ENCODE results near the gene TPD52L1. TPM values are rescaled to one million over a fixed set of nuclear protein-coding genes. Genes with fewer than 3 reads are reported as not detected.

TPD52L1 gene
- total RNA-seq, 1 donor = 35.5 TPM

DNA sequence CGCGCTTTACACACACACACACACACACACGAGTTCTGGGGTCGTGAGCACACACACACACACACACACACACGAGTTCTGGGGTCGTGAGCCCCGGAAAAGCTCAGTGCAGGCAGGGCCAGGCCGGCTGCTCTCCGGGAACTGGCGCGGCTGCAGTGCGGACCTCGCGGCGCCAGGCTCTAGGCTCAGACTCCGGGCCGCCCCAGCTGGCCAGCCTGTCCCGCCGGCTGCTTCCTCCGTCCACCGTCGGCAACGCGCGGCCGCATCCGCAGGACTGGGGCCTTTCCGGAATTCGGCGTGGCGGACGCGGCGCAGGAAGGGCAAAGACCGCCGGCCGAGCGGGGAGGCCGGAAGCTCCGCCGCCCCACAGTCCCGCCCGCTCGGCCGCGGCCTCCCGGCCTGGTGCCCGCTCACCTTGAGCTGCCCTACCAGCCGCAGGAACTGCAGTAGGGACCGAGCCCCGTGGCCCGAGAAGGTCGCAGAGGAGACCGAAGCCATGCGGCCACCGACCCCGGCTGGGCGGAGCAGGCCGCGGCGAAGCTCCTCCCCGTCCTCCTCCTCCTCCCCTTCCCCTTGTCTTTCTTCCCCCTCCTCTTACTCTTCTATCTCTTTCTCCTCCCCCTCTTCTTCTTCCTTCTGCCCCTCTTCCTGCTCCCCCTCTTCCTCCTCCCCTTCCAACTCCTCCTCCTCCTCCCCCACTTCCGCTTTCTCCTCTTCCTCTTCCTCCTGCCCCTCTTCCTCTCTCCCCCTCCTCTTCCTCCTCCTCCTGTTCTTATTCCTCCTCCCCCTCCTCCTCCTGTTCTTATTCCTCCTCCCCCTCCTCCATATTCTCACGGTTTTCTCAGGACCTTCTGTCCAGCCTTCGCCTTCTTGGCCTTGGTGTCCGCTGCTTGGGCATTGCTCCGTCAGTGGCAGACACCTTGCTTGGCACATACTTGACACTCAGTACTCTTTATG, 148.1 kb downstream of the TPD52L1 start, which contains the start of gene HDDC2:
TSS of gene HDDC2 (minus strand) at position 533 of the 957 bp plus-strand sequence. CDS start at position 498, 35 bp downstream.
- peak within 1 kb of the TSS; percentile 99 for H3K4me2 ChIP-seq (ENCODE audit: insufficient read depth, low read length)
- H3K27me3 ChIP-seq (ENCODE audit: insufficient read depth, low read length) = no peaks in the 10 kb centered on the region
- H3K4me1 ChIP-seq (ENCODE audit: insufficient read depth, low read length) = peaks cover 20% of the 10 kb centered on the region
- DNase-seq (ENCODE audit: insufficient read length, low spot score, missing footprints) = peak; percentile 94
- peak within 1 kb of the TSS; percentile 94 for H2AFZ ChIP-seq (ENCODE audit: low read length)
- TF ChIP-seq, protein P1, sequence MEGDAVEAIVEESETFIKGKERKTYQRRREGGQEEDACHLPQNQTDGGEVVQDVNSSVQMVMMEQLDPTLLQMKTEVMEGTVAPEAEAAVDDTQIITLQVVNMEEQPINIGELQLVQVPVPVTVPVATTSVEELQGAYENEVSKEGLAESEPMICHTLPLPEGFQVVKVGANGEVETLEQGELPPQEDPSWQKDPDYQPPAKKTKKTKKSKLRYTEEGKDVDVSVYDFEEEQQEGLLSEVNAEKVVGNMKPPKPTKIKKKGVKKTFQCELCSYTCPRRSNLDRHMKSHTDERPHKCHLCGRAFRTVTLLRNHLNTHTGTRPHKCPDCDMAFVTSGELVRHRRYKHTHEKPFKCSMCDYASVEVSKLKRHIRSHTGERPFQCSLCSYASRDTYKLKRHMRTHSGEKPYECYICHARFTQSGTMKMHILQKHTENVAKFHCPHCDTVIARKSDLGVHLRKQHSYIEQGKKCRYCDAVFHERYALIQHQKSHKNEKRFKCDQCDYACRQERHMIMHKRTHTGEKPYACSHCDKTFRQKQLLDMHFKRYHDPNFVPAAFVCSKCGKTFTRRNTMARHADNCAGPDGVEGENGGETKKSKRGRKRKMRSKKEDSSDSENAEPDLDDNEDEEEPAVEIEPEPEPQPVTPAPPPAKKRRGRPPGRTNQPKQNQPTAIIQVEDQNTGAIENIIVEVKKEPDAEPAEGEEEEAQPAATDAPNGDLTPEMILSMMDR (IDR thresholded peaks at IDR 0.05; ENCODE audit: extremely low read depth, low read depth, low read length) = no peak
- peaks cover 33% of the 10 kb centered on the region for H3K36me3 ChIP-seq (ENCODE audit: insufficient read depth, low read length)
- no peaks in the 10 kb centered on the region for H4K20me1 ChIP-seq (ENCODE audit: insufficient read depth, low read length)
- H3K27ac ChIP-seq (ENCODE audit: low read depth, low read length) = peak within 1 kb of the TSS; percentile 72
- no peaks in the 10 kb centered on the region for H3K9me3 ChIP-seq (ENCODE audit: low read depth, low read length)
- H3K4me3 ChIP-seq (ENCODE audit: insufficient read depth, low read length) = peak within 1 kb of the TSS; percentile 89
- peaks cover 31% of the 10 kb centered on the region for H3K79me2 ChIP-seq (ENCODE audit: insufficient read depth, low read length)

DNA sequence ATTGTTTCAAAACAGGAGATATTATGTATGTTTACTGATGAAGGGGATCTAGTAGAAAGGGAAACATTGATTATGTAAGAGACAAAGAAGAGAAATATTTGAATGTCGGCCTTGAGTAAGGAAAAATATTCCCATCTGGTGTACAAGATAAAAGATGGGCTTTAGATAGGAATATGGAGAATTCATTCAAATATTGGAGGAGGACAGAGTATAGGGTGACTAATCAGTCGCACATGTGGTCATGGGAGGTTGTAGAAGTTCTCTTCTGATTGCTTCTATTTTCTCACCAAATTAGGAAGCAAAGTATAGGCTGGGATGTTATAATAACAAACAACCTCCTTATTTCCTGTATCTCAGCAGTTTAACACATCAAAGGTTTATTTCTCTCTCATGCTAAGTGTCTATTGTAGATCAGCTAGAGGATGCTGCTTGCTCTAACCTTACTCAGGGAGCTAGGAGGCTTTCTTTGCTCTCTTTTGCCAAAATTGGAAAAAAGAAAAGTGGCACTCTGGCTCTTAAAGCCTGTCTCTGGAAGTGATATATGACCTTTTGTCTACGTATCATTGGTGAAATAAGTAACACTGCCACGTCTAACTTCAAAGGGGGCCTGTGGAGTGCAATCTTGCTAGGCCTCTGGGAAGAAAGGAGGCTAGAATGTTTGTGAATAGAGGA, 149.4 kb downstream of the TPD52L1 start:
- Histone ChIP-seq H3K27ac (ENCODE audit: low read depth, low read length) (no peak overlapping the region), H3K27me3 (ENCODE audit: insufficient read depth, low read length) (no peaks in the 10 kb centered on the region), H4K20me1 (ENCODE audit: insufficient read depth, low read length) (no peaks in the 10 kb centered on the region), H3K79me2 (ENCODE audit: insufficient read depth, low read length) (peaks cover 23% of the 10 kb centered on the region), H3K4me2 (ENCODE audit: insufficient read depth, low read length) (no peak overlapping the region), H3K36me3 (ENCODE audit: insufficient read depth, low read length) (peaks cover 22% of the 10 kb centered on the region), H2AFZ (ENCODE audit: low read length) (no peak overlapping the region), H3K9me3 (ENCODE audit: low read depth, low read length) (no peaks in the 10 kb centered on the region), H3K4me3 (ENCODE audit: insufficient read depth, low read length) (no peak overlapping the region), H3K4me1 (ENCODE audit: insufficient read depth, low read length) (peaks cover 21% of the 10 kb centered on the region)
- no peak for DNase-seq (ENCODE audit: insufficient read length, low spot score, missing footprints)
- TF ChIP-seq, protein P1 (IDR thresholded peaks at IDR 0.05; ENCODE audit: extremely low read depth, low read depth, low read length) = no peak

DNA sequence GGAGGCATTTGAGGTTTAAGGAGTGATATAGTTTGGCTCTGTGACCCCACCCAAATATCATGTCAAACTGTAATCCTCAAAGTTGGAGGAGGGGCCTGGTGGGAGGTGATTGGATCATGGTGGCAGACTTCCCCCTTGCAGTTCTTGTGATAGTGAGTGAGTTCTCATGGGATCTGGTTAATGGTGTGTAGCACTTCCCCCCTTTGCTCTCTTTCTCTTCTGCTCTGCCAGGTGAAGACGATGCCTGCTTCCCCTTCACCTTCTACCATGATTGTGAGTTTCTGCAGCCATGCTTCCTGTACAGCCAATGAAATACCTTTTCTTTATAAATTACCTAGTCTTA, 149.9 kb downstream of the TPD52L1 start:
- TF ChIP-seq, protein P1 (IDR thresholded peaks at IDR 0.05; ENCODE audit: extremely low read depth, low read depth, low read length) = no peak
- Histone ChIP-seq H3K4me1 (ENCODE audit: insufficient read depth, low read length) (peaks cover 21% of the 10 kb centered on the region), H3K36me3 (ENCODE audit: insufficient read depth, low read length) (peaks cover 16% of the 10 kb centered on the region), H3K27me3 (ENCODE audit: insufficient read depth, low read length) (no peaks in the 10 kb centered on the region), H2AFZ (ENCODE audit: low read length) (no peak overlapping the region), H3K9me3 (ENCODE audit: low read depth, low read length) (no peaks in the 10 kb centered on the region), H3K4me3 (ENCODE audit: insufficient read depth, low read length) (no peak overlapping the region), H3K27ac (ENCODE audit: low read depth, low read length) (no peak overlapping the region), H3K79me2 (ENCODE audit: insufficient read depth, low read length) (peaks cover 22% of the 10 kb centered on the region), H3K4me2 (ENCODE audit: insufficient read depth, low read length) (no peak overlapping the region), H4K20me1 (ENCODE audit: insufficient read depth, low read length) (no peaks in the 10 kb centered on the region)
- no peak for DNase-seq (ENCODE audit: insufficient read length, low spot score, missing footprints)
